ENCODE data around the gene DSCAML1.

The DSCAML1 gene

DNA sequence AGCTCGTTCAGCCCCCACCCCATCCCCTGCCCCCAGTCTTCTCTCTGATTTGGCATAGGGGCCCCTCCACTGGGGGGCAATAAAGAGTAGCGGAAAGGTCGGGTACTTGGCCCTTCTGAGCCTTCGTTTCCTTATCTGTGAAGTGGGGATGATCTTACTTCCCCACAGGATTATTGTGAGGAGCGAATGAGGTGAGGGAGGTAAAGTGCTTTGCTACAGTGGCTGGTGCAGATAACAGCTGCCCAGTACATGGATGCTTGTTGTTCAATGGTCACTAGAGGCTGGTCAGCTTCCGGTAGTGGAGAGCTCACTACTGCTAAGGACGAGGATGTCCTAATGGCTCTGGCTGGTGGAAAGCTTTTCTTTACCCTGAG is 368.2 kb downstream of the DSCAML1 start:
- DNase-seq (ENCODE audit: low read depth, low spot score) = no peak

DNA sequence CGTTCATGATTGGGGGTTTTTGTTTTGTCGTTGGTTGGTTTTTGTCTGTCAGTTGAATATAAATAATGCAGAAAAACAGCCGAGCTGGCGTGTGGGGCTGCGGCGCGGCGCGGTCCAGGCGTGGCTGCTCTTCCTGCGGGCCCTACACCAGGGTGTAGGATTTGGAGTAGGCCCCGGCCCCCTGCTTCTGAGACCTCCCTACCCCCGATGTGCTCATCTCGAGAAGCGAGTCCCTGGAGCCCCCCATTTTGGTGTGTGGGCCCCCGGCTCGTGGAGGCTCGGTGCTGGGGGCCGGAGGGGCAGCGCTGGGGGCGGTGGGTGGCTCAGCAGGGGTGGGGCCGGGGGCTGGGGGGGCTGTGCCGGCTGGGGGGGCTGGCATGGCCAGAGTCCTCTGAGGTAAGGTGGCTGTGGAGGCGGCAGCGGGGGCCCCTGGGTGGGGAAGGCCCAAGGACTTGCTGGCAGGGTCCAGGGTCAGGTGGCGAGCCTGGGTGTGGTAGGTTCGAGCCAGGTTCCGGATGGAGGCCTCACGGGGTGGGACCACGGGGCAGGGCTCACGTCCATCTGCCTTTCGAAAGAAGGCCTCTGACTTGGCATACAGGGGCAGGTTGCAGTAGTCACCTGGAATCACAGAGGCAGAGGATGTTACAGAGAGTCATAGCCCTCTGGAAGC is 368.7 kb downstream of the DSCAML1 start:
- no peak for DNase-seq (ENCODE audit: low read depth, low spot score)

GRCh38 chr11:117427356-117427874 is 369.6 kb downstream of the DSCAML1 start:
- DNase-seq (ENCODE audit: low read depth, low spot score) = no peak

DNA sequence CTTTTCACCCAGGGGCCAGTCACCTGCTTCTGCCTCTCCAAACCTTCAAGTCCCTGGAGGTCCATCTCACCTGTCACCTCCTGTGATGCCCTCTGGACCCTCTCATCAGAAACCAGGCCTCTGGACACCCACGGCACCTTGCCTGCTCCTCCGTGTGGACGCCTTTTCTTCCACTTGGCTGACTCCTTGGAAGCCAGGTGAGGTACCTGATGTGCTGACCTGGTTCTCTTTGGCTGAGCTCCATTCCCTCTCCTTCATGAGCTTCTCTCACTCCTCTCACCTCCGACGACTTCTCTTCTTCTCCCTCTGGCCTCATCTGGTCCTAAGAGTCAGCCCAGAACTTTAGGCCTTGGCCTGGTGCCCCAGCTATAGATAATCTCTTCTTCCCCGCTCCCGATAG is 370.1 kb downstream of the DSCAML1 start:
- DNase-seq (ENCODE audit: low read depth, low spot score) = no peak

- peak; percentile 54 for DNase-seq (ENCODE audit: low read depth, low spot score)
Measured at GRCh38 chr11:117426297-117426685, 370.7 kb downstream of the DSCAML1 start.

- DNase-seq (ENCODE audit: low read depth, low spot score) = no peak
Measured at GRCh38 chr11:117425679-117426296, 371.2 kb downstream of the DSCAML1 start.

- DNase-seq (ENCODE audit: low read depth, low spot score) = no peak
Measured at GRCh38 chr11:117424781-117425180, 372.2 kb downstream of the DSCAML1 start.

GRCh38 chr11:117423046-117423575 is 373.9 kb downstream of the DSCAML1 start:
- no peak for DNase-seq (ENCODE audit: low read depth, low spot score)

- no peak for DNase-seq (ENCODE audit: low read depth, low spot score)
Measured at GRCh38 chr11:117421476-117421875, 375.5 kb downstream of the DSCAML1 start.

GRCh38 chr11:117421041-117421440 is 376.0 kb downstream of the DSCAML1 start:
- DNase-seq (ENCODE audit: low read depth, low spot score) = no peak

- DNase-seq (ENCODE audit: low read depth, low spot score) = no peak
Measured at GRCh38 chr11:117420598-117420997, 376.4 kb downstream of the DSCAML1 start.

DNA sequence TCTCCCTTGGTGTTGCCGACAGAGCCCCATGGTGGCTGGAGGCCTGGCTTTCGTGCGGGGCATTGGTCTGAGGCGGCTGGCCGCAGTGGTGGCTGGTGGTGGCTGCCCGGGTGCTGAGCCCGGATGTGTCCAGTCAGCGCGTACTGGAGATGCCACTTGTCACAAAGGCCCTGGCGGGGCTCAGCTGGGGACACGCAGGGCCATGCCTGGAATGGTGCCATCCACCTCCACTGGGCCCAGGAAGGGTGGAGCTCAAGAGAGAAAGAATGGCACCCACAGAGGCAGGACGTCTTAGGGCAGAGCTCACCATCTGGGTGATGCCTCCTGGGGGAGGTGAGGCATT is 376.9 kb downstream of the DSCAML1 start:
- no peak for DNase-seq (ENCODE audit: low read depth, low spot score)

GRCh38 chr11:117419482-117420142 is 377.4 kb downstream of the DSCAML1 start:
- no peak for DNase-seq (ENCODE audit: low read depth, low spot score)

DNA sequence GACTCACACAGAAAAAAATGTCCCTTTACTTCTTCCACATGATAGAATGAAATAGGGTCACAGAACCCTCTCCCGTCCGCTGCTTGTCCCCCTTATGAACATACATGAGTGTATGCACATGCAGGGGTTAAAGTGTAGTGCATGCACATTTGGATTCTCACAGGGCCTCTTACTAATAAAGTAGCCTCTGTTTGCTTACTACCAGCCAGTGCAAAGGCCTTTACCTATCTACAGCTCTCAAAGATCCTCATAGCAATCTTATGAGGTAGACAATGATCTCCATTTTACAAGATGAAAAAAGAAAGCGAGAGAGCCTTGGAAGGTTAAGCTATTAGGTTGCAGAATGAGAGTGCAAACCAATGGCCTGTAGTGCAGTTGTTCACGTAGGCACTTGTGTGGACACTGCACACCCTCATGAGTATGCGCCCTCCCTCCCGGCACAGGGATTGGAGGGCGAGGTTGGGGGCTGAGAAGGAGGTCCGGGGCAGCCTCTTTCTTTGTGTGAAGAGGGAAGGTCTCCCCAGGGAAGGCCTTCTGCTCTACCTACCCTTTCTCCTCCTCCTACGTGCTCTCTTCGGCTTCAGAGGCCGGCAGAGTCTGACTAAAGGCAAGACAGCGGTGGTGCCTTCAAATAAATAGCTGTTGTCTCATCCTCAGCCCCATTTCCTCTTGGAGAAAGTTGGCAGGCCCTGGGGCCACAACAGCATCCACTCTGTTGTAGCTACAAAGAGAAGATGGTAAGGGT is 378.1 kb downstream of the DSCAML1 start:
- no peak for DNase-seq (ENCODE audit: low read depth, low spot score)

DNA sequence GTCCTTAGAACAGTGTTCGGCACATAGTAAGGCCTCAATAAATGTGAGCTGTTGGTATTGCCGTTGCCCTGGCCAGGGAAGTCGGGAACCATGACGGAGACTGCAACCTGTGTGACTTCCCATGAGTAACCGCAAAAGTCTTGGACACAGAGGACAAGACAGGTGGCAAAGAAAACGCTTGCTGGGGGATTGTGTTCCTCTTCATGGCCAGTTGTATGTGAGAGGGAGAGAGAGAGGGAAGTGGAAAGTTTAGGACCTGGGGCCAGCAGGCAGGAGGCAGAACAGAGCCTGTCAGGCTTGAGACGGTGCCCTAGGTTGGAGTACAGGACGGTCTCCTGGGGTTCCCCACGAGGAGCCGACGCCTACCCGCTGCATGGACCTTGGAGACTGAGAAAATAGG is 379.2 kb downstream of the DSCAML1 start:
- DNase-seq (ENCODE audit: low read depth, low spot score) = no peak

DNA sequence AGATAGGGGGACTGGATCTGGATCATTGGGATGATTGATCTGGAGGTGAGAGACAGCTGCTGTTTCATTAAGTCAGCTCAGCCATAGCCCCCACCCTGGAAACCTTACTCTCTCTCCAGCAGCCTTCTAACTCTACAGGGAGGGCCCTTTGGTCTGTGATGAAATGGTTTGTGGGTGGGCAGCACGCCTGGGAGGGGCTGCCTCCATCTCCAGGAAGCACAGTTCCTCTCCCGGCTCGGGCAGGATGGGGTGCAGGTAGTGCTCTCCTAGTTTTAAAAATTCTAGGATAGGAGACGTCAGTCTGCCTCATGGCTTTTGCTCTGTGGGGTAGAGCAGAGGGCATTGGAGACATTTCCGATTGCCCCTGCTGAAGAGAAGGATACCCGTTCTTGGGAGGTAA is 379.7 kb downstream of the DSCAML1 start:
- no peak for DNase-seq (ENCODE audit: low read depth, low spot score)

GRCh38 chr11:117415358-117415896 is 381.6 kb downstream of the DSCAML1 start:
- DNase-seq (ENCODE audit: low read depth, low spot score) = no peak

DNA sequence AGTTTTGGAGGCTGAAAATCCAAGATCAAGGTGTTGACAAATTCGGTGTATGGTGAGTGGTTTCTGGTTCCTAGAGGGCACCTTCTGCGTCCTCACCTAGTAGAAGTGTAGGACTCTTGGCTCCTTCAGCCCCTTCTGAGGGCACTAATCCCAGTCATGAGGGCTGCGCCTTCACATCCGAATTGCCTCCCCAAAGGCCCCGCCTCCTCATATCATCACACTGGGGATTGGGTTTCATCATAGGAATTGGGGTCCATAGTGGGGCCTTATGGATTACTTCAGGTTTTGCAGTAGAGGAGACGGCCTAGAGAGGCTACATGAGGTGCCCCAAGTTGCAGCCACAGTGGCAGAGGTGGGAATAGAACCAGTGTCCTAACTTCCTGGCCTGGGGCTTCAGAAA is 382.3 kb downstream of the DSCAML1 start:
- DNase-seq (ENCODE audit: low read depth, low spot score) = no peak

DNA sequence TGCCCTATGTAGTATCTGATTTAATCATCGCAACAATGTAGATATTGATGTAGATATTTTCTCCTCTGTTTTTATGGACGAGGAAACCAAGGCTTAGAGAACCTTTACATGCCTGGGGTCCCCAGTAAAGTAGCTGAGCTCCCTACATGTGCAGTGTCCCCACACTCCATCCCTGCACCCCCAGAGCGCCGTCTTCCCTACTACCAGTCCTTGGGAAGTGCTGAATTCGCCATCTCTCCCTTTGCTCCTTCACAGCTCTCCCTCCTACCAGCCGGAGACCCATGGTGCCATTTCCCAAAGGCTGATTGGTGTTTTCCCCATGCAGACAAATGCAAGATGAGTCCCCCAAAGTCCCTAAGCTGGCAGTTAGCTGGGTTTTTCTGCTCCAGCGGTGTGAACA is 383.4 kb downstream of the DSCAML1 start:
- no peak for DNase-seq (ENCODE audit: low read depth, low spot score)

GRCh38 chr11:117412653-117413275 is 384.3 kb downstream of the DSCAML1 start:
- DNase-seq (ENCODE audit: low read depth, low spot score) = no peak

GRCh38 chr11:117412176-117412575 is 384.8 kb downstream of the DSCAML1 start:
- DNase-seq (ENCODE audit: low read depth, low spot score) = no peak

All from activated CD4-positive, CD25-positive, alpha-beta regulatory T cell treated with anti-CD3 and anti-CD28 coated beads, Interleukin-2, amount 50 U/mL, for 16 hours (primary cell).